ENCODE data around the gene KCNQ1. TPM values are rescaled to one million over a fixed set of nuclear protein-coding genes. Genes with fewer than 3 reads are reported as not detected.

KCNQ1 gene
- total RNA-seq, 2 donors from 2014 or later: 38.9 to 46.1 TPM

DNA sequence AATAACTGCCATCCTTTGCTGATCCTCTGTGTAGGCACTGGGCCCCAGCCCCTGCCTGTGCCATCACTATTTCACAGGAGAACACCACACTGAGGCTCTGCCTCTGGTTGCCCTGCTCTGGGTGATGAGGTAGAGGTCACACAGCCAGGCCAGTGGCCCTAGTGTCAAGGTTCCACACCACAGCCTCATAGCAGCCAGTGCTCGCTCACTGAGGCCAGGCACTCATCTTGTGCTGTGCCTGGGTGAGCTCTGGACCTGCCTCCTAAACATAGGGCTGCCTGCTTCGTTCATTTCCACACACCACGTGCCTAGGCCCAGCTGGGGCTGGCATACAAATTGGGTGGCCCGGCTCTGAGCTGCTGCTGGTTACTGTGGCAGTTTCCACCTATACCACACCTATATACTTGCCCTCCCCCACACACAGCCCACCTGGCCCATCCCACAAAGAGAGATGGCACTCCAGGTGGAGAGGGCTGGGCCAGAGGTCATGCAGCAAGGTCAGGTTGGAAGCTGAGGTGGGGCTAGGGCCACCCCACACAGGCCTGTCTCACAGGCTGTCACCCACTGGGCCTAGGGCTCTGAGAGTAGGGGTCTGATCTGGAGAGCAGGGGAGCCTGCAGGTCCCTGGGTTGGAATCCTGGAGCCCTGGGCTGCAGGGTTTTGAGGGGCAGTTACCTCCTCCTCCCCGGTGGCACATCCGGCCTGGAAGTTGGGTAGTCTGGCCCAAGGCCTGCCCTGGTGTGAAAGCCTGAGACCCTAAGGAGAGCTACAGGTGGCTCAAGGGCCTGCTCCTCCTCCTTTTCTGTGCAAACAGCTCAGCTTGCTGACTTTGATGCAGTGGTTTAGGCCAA, 243.8 kb downstream of the KCNQ1 start:
- H3K27ac ChIP-seq: no peak overlapping the region
- no peaks in the 10 kb centered on the region for H3K9me3 ChIP-seq
- 87 to 100% methylated on average over 2 to 6 of the region's 6 CpGs for WGBS, 2 donors
- DNase-seq (peak in 3 of 4 donors; percentile 3 to 11 (median 7)), ATAC-seq (no peak)
- TF ChIP-seq, protein P1, sequence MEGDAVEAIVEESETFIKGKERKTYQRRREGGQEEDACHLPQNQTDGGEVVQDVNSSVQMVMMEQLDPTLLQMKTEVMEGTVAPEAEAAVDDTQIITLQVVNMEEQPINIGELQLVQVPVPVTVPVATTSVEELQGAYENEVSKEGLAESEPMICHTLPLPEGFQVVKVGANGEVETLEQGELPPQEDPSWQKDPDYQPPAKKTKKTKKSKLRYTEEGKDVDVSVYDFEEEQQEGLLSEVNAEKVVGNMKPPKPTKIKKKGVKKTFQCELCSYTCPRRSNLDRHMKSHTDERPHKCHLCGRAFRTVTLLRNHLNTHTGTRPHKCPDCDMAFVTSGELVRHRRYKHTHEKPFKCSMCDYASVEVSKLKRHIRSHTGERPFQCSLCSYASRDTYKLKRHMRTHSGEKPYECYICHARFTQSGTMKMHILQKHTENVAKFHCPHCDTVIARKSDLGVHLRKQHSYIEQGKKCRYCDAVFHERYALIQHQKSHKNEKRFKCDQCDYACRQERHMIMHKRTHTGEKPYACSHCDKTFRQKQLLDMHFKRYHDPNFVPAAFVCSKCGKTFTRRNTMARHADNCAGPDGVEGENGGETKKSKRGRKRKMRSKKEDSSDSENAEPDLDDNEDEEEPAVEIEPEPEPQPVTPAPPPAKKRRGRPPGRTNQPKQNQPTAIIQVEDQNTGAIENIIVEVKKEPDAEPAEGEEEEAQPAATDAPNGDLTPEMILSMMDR (IDR thresholded peaks at IDR 0.05): no peak
- TF ChIP-seq POLR2A (IDR thresholded peaks at IDR 0.05): no peak
- no peaks in the 10 kb centered on the region for H3K36me3 ChIP-seq (replicated peaks in 1 of 2; ENCODE audit: insufficient read depth in 1 of 2, low read depth in 2 of 2)
- no peaks in the 10 kb centered on the region for H3K27me3 ChIP-seq
- intact Hi-C loops (cut with DNase I): no loop called here
- no peak overlapping the region for H3K4me3 ChIP-seq
- H3K4me1 ChIP-seq: peaks cover 70% of the 10 kb centered on the region

DNA sequence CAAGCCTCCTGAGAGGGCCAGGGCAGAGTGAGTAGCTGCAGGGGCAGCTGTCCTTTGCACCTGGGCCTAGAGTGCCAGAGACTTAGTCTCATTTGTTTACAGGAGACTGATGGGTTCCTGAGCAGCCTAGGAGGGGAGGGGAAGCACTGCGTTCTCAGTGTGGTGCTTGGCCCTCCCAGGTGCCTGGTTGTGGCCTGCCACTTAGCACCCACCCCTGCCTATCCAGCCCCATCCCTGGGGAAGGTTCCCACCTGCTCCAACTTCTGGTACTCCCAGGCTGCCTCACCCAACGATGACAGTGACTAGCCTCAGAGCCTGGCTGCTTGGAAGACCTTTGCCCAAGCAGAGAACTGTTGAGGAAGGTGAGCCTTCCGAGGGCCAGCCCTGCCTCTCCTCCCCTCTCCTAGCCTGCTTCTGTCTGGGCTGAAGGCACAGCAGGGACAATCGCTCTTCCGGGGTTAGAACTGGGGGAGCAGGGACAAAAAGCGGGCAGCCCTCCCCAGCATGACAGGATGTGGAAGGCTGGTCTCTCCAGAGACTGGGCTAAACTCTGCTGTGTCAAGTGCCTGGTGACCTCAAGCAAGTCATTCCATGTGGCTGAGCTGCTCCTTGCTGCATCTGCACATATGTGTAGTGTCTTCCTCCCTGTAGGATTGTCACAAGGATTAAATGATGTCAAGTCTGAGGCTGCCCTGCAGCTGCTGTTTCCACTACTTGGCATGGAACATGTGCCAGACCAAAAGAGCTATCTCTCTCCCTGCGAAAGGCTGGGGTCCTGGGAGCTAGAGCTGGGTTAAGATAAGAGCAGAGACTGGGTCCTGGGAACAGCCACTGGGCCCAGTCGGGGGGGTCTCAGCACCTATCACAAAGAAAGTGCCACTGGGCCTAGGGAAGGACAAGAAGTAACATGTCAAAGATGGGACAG, 245.1 kb downstream of the KCNQ1 start:
- peak in 3 of 4 donors; percentile 8 to 13 (median 13) for DNase-seq
- H3K4me1 ChIP-seq: peaks cover 63% of the 10 kb centered on the region
- H3K4me3 ChIP-seq: no peak overlapping the region
- H3K27me3 ChIP-seq: no peaks in the 10 kb centered on the region
- WGBS, 2 donors: 61 to 68% methylated on average over 8 of the region's 8 CpGs
- H3K36me3 ChIP-seq (replicated peaks in 1 of 2; ENCODE audit: insufficient read depth in 1 of 2, low read depth in 2 of 2): no peaks in the 10 kb centered on the region
- ATAC-seq: no peak
- H3K9me3 ChIP-seq: no peaks in the 10 kb centered on the region
- H3K27ac ChIP-seq: peak overlapping the region in 1 of 4 donors; percentile 26
- intact Hi-C loops (cut with DNase I): no loop called here
- no peak for TF ChIP-seq POLR2A (IDR thresholded peaks at IDR 0.05)
- TF ChIP-seq, protein P1 (IDR thresholded peaks at IDR 0.05): no peak

DNA sequence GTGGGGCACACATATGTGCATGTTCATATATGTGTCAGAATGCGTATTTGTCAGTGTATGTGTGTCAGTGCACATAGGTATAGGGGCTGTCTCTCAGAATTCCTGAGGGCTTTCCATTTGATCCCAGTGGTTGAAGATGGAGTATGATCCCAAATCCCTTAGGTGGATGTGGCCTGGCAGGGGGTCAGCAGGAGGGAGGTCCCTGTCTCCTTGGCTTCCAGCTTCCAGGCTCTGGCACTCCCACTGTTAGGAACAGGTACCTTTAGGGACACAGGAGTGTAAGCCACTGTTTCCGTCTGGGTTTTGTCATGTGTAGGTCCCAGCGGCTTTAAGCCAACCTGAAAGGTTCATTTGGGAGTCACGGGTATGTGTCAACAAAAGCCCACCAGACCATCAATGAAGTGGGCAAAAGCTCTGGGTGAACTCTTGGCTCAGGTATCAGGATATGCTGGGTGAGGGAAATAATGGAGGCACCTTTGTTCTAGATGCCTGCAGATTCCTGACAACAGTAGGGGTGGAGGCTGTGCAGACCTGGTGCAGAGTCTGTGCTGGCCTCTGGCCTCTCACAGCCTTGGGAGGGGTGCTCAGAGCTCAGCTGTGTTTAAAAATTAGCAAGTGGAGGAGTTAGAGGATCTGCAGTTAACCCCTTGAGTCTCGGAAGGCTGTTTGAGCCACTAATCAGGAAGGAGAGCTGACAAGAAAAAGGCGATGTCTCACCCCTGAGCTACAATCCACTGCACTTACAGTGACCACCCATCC, 246.0 kb downstream of the KCNQ1 start:
- Histone ChIP-seq H3K9me3 (no peaks in the 10 kb centered on the region), H3K4me1 (peaks cover 72% of the 10 kb centered on the region), H3K4me3 (no peak overlapping the region), H3K27me3 (no peaks in the 10 kb centered on the region), H3K36me3 (replicated peaks in 1 of 2; ENCODE audit: insufficient read depth in 1 of 2, low read depth in 2 of 2) (no peaks in the 10 kb centered on the region), H3K27ac (peak overlapping the region in 1 of 4 donors; percentile 26)
- intact Hi-C loops (cut with DNase I): no loop called here
- DNase-seq: peak in 3 of 4 donors; percentile 4 to 6 (median 5)
- no peak for TF ChIP-seq POLR2A (IDR thresholded peaks at IDR 0.05)
- TF ChIP-seq, protein P1 (IDR thresholded peaks at IDR 0.05): no peak
- WGBS, 2 donors: 79 to 82% methylated on average over 6 of the region's 6 CpGs
- no peak for ATAC-seq

DNA sequence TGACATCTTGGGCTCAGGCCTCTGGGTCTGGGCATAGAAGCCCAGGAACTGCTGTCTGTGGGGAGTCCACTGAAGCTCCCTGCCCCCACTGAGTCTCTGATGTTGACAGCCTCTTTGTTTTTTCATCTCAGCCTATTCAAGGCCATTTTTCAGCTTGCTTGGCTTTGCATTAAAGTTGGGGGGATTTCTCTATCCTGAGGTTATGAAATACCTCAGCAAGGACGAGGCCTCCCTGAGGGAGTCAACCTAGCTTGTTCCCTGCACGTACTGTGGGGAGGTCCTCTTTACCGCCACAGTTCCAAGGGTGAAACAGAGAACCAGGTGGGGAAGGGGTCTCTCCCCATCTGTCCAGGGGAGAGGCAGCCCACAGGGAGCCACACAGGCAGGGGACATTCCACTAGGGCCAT, 246.6 kb downstream of the KCNQ1 start:
- Histone ChIP-seq H3K4me1 (peaks cover 72% of the 10 kb centered on the region), H3K36me3 (replicated peaks in 1 of 2; ENCODE audit: insufficient read depth in 1 of 2, low read depth in 2 of 2) (no peaks in the 10 kb centered on the region), H3K9me3 (no peaks in the 10 kb centered on the region), H3K4me3 (no peak overlapping the region), H3K27ac (peak overlapping the region in 3 of 4 donors; percentile 7 to 29 (median 26)), H3K27me3 (no peaks in the 10 kb centered on the region)
- peak in 3 of 4 donors; percentile 3 to 9 (median 3) for DNase-seq
- intact Hi-C loops (cut with DNase I): no loop called here
- no peak for TF ChIP-seq POLR2A (IDR thresholded peaks at IDR 0.05)
- TF ChIP-seq, protein P1 (IDR thresholded peaks at IDR 0.05): no peak
- 61 to 69% methylated on average over 3 of the region's 3 CpGs for WGBS, 2 donors
- no peak for ATAC-seq

Data from body of pancreas (tissue), 4 donors.